Activated CD4-positive, alpha-beta T cell treated with anti-CD3 and anti-CD28 coated beads, Interleukin-2, Interleukin-6, amounts not matched to agents 100 ng/mL and 50 ng/mL, durations not matched to agents 16 hours and 8 hours (primary cell): Measurements from ENCODE around the gene HSD11B2.

Source experiments
- DNase-seq: peaks from one replicate; pipeline ENCODE4 v3.0.0-alpha.2; 2020

Gene HSD11B2

DNA sequence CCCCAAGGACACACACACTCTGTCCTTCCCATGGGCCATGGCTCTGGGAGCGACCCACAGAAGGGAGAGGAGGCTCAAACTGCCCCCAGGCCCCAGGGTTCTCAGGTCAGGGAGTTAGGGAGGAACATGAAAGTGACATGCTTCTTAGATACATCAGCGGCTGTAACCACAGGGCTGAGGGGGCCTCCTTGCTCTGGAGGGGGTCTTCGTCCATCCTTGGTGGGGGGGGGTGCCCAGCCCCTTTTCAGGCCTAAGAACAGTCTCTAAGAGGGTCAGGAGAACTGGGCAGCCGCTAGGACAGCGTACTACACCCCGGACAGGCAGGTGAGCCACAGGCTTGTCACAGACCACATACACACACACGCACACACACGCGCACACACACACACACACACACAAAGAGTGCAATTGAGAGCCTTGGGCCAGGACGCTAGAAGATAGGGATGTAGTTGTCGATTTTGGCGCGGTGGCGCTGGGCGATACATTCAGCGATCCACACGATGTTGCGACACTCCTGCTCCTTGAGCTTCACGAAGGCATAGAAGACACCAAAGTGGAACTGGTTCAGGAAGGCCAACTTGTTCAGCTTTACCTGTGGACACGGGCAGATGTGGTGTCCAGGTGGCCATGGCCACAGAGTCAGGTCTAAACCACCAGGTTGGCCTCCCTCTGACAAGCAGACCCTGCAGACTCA is 7.3 kb downstream of the HSD11B2 start:
- DNase-seq = no peak

GRCh38 chr16:67438824-67439393 is 8.0 kb downstream of the HSD11B2 start:
- DNase-seq = no peak

- DNase-seq = no peak
Observed at GRCh38 chr16:67441271-67441753, 10.4 kb downstream of the HSD11B2 start.

- DNase-seq = no peak
Observed at GRCh38 chr16:67441907-67442306, 11.0 kb downstream of the HSD11B2 start.

- no peak for DNase-seq
Observed at GRCh38 chr16:67442581-67443255, 11.8 kb downstream of the HSD11B2 start.

- no peak for DNase-seq
Observed at GRCh38 chr16:67443265-67443664, 12.3 kb downstream of the HSD11B2 start.

DNA sequence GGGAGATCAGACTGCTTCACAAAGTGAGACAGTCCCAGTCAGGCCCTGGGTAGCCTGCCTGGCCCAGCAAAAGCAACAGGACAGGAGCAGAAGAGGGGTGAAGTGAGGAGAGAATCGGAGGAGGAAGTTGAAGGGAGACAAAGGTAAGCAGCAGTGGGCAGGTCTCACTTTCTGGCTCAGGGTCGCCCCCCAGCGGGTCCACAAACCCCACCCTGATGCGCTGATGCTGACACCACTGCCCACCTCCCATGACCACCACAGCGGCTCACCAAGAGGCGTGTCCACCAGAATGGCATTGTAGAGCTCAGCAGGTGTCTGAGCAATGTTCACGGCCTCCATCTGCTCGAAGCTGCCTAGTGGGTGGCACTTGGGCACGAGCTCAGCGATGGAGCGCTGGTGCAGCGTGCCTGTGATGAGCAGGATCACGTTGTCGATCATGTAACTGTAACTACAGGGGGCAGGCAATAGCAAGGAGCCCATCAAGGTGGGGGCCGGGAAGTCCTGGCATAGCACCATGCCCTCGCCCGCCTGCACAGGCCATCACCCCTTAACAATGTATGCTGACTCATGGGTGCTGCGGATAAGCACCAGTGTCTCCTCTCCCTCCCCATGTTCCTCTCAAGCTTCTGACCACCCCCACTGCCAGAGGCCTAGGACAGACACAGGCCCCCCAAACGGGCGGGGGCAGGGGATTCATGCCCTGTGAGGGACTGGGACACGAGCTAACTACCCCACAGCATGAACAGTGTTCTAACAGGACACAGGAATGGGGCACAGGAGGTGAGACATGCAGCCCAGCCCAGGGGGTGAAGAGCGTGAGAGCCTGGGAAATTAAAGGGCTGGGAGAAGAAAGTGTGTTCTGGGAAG is 13.6 kb downstream of the HSD11B2 start:
- DNase-seq = no peak

- DNase-seq = no peak
Observed at GRCh38 chr16:67445126-67445426, 14.2 kb downstream of the HSD11B2 start.

- DNase-seq = no peak
Observed at GRCh38 chr16:67445441-67445912, 14.6 kb downstream of the HSD11B2 start.

DNA sequence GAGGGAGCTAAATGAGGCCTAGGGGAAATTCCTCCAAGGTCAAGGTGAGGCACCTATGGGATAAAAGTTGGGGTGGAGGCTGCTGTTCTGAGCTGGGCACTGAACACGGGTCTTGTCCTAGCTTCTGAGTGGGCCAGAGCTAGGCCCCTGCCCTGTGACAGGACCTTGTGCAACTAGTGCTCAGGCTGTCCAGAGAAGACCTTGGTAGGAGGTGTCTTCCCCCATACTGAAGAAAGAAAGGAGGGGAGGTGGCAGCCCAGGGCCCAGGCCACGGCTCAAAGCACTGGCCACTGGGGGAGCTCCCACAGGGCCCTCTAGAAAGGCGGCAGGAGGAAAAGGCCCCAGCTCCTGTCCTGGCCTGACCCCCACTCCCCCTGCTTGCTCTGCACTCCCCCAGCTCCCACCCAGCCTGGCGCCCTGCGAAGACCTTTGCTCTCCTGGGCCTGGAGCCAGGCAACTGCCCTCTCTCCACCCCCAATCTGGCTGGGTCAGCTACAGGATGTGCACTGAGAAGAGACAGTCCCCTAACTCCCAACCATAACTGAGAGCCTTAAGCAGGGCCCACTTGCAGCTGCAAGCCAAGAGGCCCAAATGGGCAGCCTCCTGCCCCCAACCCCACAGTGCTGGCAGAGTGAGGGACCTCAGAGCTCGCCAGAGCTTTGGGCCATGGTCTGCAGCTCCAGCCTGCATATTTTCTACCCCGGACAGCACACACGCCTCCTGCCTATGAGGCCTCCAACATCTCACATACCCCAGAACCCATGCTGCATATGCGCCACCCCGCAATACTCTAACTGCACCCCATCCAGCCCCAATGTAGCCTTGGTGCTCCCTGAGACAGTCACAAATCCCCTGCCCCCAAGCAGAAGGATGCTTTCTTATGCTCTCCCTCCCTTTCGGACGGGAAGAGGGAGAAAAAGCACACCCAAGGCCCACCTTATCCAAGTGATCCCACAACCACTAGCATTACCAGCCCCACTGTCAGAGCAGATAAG is 15.3 kb downstream of the HSD11B2 start:
- DNase-seq = no peak

- no peak for DNase-seq
Observed at GRCh38 chr16:67446968-67447507, 16.1 kb downstream of the HSD11B2 start.

GRCh38 chr16:67447508-67448076 is 16.7 kb downstream of the HSD11B2 start:
- DNase-seq = peak; percentile 88

- no peak for DNase-seq
Observed at GRCh38 chr16:67448580-67448979, 17.7 kb downstream of the HSD11B2 start.

- no peak for DNase-seq
Observed at GRCh38 chr16:67449336-67449735, 18.4 kb downstream of the HSD11B2 start.

- DNase-seq = no peak
Observed at GRCh38 chr16:67449739-67450138, 18.8 kb downstream of the HSD11B2 start.

DNA sequence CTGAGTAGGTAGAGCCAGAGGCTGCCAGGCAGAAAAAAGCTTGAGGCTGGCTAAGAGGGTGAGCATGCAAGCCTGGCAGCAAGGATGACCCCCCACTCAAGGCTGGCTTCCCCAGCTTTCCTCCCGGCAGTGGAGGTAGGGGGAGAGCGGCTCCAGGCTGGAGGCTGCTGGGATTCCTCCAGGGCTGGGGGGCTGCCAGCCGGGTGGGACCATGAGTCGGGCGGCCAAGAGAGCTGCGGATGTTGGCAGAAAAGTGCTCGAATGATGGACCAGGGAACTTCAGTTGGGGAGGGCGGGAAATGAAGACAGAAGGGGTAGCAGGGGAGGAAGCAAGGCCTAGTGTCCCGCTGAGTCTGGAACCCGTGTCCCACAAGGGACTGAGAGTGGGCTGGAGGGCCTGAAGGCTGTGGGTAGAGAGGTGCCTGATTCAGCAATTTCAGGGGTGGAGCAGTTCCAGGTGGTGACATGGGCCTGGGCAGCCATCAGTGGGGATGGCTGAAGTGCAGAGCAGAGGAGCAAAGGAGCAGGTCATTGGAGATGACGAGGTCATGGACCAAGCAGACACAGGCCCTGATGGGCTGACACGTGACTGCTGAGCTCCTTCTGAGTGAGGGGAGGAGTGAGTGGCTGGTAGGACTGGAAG is 20.3 kb downstream of the HSD11B2 start:
- DNase-seq = no peak

- DNase-seq = no peak
Observed at GRCh38 chr16:67451704-67452435, 20.9 kb downstream of the HSD11B2 start.

GRCh38 chr16:67454104-67454503 is 23.2 kb downstream of the HSD11B2 start:
- DNase-seq = no peak

- DNase-seq = no peak
Observed at GRCh38 chr16:67454852-67455251, 23.9 kb downstream of the HSD11B2 start.
